ENCODE data around the gene INAFM1.

The INAFM1 gene

GRCh38 chr19:47236072-47236675 lies 38.5 kb upstream of the INAFM1 start:
- H3K27ac ChIP-seq: no peak overlapping the region
- no peak for TF ChIP-seq ZFX (IDR thresholded peaks at IDR 0.05; ENCODE audit: borderline replicate concordance)
- no peak for TF ChIP-seq CTCF (IDR thresholded peaks at IDR 0.05)

- H3K27ac ChIP-seq: no peak overlapping the region
- TF ChIP-seq CTCF (IDR thresholded peaks at IDR 0.05) (no peak), ZFX (IDR thresholded peaks at IDR 0.05; ENCODE audit: borderline replicate concordance) (no peak)
Observed at GRCh38 chr19:47239152-47239551, 35.5 kb upstream of the INAFM1 start.

- no peak for TF ChIP-seq ZFX (IDR thresholded peaks at IDR 0.05; ENCODE audit: borderline replicate concordance)
- no peak for TF ChIP-seq CTCF (IDR thresholded peaks at IDR 0.05)
- H3K27ac ChIP-seq: no peak overlapping the region; the same call in 1 of the 2 replicates
Observed at GRCh38 chr19:47239610-47240296, 34.9 kb upstream of the INAFM1 start.

- TF ChIP-seq ZFX (IDR thresholded peaks at IDR 0.05; ENCODE audit: borderline replicate concordance): no peak
- H3K27ac ChIP-seq: peak overlapping the region; percentile 85
Observed at GRCh38 chr19:47240556-47240955, 34.1 kb upstream of the INAFM1 start.

GRCh38 chr19:47240996-47241918 lies 33.4 kb upstream of the INAFM1 start:
- TF ChIP-seq CTCF (IDR thresholded peaks at IDR 0.05) (no peak), ZFX (IDR thresholded peaks at IDR 0.05; ENCODE audit: borderline replicate concordance) (no peak)
- peak overlapping the region; percentile 85 for H3K27ac ChIP-seq

GRCh38 chr19:47241919-47242577 lies 32.6 kb upstream of the INAFM1 start:
- TF ChIP-seq ZFX (IDR thresholded peaks at IDR 0.05; ENCODE audit: borderline replicate concordance): no peak
- TF ChIP-seq CTCF (IDR thresholded peaks at IDR 0.05): no peak

GRCh38 chr19:47243364-47243775 lies 31.3 kb upstream of the INAFM1 start:
- H3K27ac ChIP-seq: peak overlapping the region; percentile 85
- TF ChIP-seq ZFX (IDR thresholded peaks at IDR 0.05; ENCODE audit: borderline replicate concordance): no peak
- no peak for TF ChIP-seq CTCF (IDR thresholded peaks at IDR 0.05)

More at GRCh38 chr19:47241919-47242577, 32.6 kb upstream of the INAFM1 start:
- peak overlapping the region; percentile 85 for H3K27ac ChIP-seq

Measured in 22Rv1 (cell line).